K562 (cell line): Measurements from ENCODE around the gene FCHSD1. TPM values are rescaled to one million over a fixed set of nuclear protein-coding genes. Genes with fewer than 3 reads are reported as not detected.
A peak's percentile ranks its signal among the peaks of the same experiment; 100 is the strongest.

Source experiments
- E2F1 ChIP-seq: sonication (generic); formaldehyde crosslinking; IDR thresholded peaks from 2 replicates; pipeline ENCODE4 v1.8.1; 2023; ENCODE audit warnings: mild to moderate bottlenecking, missing genetic modification reagents, moderate library complexity
- MGA ChIP-seq: fragments of 450-650 bp; IDR thresholded peaks from 2 replicates; pipeline ENCODE4 v1.6.1; 2016; ENCODE audit warnings: mild to moderate bottlenecking, moderate library complexity
- REST ChIP-seq, 2 experiments: fragments of 450-650 bp; formaldehyde crosslinking in 1 of 2; IDR thresholded peaks; 2 replicates each; pipeline versions ENCODE4 v1.4.0 to v1.6.1; 2014 to 2020; ENCODE audit warnings: mild to moderate bottlenecking in 2 of 2, borderline replicate concordance in 1 of 2, low read depth in 1 of 2
- polyA plus RNA-seq, 8 experiments: library from polyadenylated mRNA; depleted of rRNA in 4 of 8; stranded (reverse) in 5 of 8; unstranded in 3 of 8; fragments of >200 nt; fragmentation: Nextera tagmentation in 2 of 8; fragmentation: Illumina TruSeq in 1 of 8; extraction: Ambion mirVana in 2 of 8; extraction: Trizol in 1 of 8; gene quantifications; 2 replicates each; pipeline versions ENCODE4 v1.2.1 to v1.2.3, GENCODE V29; 2011 to 2014; ENCODE audit warnings: inconsistent platforms in 1 of 8, missing spikeins in 1 of 8
- total RNA-seq, 7 experiments: library from RNA; depleted of rRNA in 6 of 7; stranded (reverse); fragments of >200 nt in 6 of 7; fragmentation: Illumina TruSeq in 2 of 7; extraction: Trizol in 2 of 7; gene quantifications; 2 replicates each; pipeline versions ENCODE4 v1.2.1 to v1.2.3, GENCODE V29; 2011 to 2021; ENCODE audit warnings: low replicate concordance in 1 of 7

The FCHSD1 gene
- total and polyA plus RNA-seq, 9 of the 15 experiments (the other 6 are each of a cell fraction or from before 2014, with no cell fraction given) = 0.35 to 37.5 (median 13.6) TPM

- TF ChIP-seq E2F1 (CRISPR knock-in tag) = no peak
- peak; percentile 70 for TF ChIP-seq MGA
- peak; percentile 98 for TF ChIP-seq REST (IDR thresholded peaks at IDR 0.05; ENCODE audit: borderline replicate concordance)
- TF ChIP-seq REST (CRISPR knock-in tag; IDR thresholded peaks at IDR 0.05; ENCODE audit: low read depth) = peak; percentile 97
Measured at GRCh38 chr5:141637767-141638419, 13.3 kb downstream of the FCHSD1 start (continued).
